SH-SY5Y (cell line): ENCODE data around the gene SRPX.

Source experiments
- GATA2 ChIP-seq: IDR thresholded peaks from 2 replicates; pipeline ENCODE4 v1.6.1; 2011; ENCODE audit warnings: mild to moderate bottlenecking, low read depth, low read length
- GATA3 ChIP-seq: IDR thresholded peaks from 2 replicates; pipeline ENCODE4 v1.6.1; 2011; ENCODE audit warnings: low read depth, mild to moderate bottlenecking, low read length, moderate library complexity

DNA sequence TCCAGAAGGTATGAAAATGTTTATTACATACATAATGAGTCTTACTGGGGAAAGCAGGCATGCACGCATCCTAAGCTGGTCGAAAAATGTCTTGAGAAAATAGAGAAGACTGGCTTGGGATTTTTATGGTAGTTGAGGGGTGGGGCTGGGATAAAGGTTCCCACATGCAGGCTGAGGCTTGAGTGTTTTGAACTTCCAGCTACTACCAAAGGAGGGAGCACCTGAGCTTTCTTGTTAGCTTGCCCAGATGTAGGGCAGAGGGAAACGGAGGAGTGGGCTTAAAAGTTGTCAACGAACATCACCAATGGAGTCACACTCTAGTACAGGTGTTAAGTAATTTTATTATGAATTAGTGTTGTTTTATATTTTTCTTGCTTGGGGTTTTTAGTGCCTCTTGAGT lies 39.6 kb upstream of the SRPX start:
- TF ChIP-seq GATA3 (no peak), GATA2 (no peak)
